A549 (cell line): ENCODE data around the gene SPTBN4.
"Not testable (repeated sequence)": the region's sequence is repeated elsewhere in the genome, so short reads cannot be mapped to it uniquely, and the experiment has no call there.

ENCODE experiments used
- PHF8 ChIP-seq: fragments of 200-600 bp; sonication (generic); IDR thresholded peaks from 2 replicates; pipeline ENCODE4 v1.6.1; 2016; ENCODE audit warnings: low read depth, mild to moderate bottlenecking, antibody characterized with exemption, moderate library complexity, borderline replicate concordance
- TF ChIP-seq, protein P1 (sequence below): fragments of >200 bp; sonication (Bioruptor Twin); formaldehyde crosslinking; IDR thresholded peaks from 3 replicates; pipeline ENCODE4 v1.5.1; 2016

DNA sequence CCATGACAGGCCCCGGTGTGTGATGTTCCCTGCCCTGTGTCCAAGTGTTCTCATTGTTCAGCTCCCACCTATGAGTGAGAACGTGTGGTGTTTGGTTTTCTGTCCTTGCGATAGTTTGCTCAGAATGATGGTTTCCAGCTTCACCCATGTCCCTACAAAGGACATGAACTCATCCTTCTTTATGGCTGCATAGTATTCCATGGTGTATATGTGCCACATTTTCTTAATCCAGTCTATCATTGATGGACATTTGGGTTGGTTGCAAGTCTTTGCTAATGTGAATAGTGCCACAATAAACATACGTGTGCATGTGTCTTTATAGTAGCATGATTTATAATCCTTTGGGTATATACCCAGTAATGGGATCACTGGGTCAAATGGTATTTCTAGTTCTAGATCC is 80.4 kb downstream of the SPTBN4 start:
- TF ChIP-seq PHF8 = not testable (repeated sequence)
- TF ChIP-seq, protein P1, sequence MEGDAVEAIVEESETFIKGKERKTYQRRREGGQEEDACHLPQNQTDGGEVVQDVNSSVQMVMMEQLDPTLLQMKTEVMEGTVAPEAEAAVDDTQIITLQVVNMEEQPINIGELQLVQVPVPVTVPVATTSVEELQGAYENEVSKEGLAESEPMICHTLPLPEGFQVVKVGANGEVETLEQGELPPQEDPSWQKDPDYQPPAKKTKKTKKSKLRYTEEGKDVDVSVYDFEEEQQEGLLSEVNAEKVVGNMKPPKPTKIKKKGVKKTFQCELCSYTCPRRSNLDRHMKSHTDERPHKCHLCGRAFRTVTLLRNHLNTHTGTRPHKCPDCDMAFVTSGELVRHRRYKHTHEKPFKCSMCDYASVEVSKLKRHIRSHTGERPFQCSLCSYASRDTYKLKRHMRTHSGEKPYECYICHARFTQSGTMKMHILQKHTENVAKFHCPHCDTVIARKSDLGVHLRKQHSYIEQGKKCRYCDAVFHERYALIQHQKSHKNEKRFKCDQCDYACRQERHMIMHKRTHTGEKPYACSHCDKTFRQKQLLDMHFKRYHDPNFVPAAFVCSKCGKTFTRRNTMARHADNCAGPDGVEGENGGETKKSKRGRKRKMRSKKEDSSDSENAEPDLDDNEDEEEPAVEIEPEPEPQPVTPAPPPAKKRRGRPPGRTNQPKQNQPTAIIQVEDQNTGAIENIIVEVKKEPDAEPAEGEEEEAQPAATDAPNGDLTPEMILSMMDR = not testable (repeated sequence)
